GM21447 (cell line): ENCODE measurements around the gene DISC1.
"Not testable (repeated sequence)": the region's sequence is repeated elsewhere in the genome, so short reads cannot be mapped to it uniquely, and the experiment has no call there.

ENCODE experiments used
- ATAC-seq: cut with Tn5 transposase; IDR thresholded peaks from one replicate; pipeline ENCODE4 v1.9.1; 2021; ENCODE audit not compliant: unreplicated experiment

Gene DISC1

GRCh38 chr1:231724876-231725647 is 98.5 kb downstream of the DISC1 start:
- ATAC-seq = no peak

DNA sequence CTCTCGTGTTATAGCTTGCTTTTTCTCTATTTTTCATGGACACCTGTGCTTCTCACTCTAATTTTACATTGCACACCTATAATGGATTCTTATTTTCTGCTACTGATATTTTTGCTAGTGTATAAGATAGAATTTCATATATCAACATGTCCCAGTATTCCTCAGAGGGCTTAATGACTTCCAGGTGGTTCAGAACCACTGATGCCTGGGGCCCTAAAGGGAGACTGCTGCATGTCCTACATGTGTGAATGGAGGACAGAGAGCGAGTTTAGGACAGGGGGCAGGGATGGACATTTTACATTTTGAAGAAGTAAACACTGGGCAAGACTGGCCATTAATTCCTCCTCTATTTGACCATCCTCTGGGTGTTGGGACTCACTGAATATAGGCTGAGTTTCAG is 100.6 kb downstream of the DISC1 start:
- no peak for ATAC-seq

- not testable (repeated sequence) for ATAC-seq
Observed at GRCh38 chr1:231728987-231729386, 102.4 kb downstream of the DISC1 start.

GRCh38 chr1:231729544-231729943 is 103.0 kb downstream of the DISC1 start:
- no peak for ATAC-seq

DNA sequence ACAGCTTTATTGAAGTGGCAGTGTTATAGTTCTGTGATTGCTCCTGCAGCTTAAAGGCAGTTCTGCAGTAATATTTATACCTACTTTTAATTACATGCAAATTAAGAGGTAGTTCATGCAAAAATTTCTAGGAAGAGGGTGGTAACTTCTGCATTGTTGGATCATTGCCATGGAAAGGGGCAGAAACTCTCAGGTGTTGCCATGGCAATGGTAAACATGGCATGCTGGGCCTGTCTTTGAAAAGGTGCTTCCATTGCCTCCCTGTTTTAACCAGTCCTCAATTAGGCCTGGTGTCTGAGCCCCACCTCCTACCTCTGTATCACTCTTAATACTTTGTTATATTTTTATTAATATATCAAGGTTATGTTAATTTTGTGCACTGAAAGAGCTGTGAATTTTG is 104.7 kb downstream of the DISC1 start:
- ATAC-seq = no peak

- no peak for ATAC-seq
Observed at GRCh38 chr1:231733063-231733462, 106.5 kb downstream of the DISC1 start.

- no peak for ATAC-seq
Observed at GRCh38 chr1:231733672-231734071, 107.1 kb downstream of the DISC1 start.

DNA sequence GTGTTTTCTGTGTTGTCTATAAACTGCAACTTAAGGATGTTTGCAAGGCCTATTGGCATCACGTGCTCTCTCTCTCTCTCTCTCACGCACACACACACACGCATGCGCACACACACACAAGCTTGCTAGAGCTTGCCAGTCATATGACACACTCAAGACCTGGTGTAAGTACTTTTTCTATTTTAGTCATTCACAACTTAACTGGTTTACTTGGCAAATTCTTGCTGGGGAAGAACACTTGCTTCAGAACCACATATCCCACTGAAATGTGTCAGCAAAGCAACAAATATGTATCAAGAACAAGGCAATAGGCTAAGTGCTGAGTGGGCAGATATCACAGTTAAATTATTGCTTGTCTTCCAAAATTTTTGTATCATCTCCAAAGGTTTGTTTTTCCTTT is 107.8 kb downstream of the DISC1 start:
- no peak for ATAC-seq

DNA sequence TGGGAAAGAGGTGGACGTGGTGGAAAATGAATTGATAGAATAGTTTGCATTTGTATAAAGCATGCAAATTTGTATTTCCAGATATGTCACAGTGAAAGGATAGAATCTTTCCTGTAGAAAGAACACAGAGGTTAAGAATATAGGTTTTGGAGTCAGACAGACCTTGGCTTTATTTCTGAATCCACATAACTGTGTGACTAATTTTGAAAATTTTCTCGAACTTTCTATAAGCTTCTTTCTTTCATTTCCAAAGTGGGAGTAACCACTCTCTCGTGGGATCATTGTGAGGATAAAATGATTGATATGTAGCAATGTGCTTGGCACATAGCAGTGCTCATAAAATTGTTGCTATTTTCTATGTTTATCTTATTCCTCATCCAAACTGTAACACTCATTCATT is 108.8 kb downstream of the DISC1 start:
- ATAC-seq = no peak

DNA sequence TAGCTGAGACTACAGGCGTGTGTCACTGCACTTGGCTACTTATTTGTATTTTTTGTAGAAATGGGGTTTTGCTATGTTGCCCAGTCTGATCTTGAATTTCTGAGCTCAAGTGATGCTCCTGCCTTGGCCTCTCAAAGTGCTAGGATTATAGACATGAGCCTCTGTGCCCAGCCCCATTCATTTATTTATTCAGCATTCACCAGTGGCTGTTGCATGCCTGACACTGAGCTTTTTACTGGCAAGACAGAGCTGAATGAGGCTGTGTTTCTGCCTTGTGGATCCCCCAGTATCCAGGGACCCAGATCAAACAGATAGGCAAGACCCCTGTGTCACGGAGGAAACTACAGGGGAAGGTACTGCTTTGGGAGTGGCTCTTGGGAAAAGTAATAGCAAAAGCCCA is 109.4 kb downstream of the DISC1 start:
- no peak for ATAC-seq

- ATAC-seq = no peak
Observed at GRCh38 chr1:231736464-231736863, 109.9 kb downstream of the DISC1 start.

DNA sequence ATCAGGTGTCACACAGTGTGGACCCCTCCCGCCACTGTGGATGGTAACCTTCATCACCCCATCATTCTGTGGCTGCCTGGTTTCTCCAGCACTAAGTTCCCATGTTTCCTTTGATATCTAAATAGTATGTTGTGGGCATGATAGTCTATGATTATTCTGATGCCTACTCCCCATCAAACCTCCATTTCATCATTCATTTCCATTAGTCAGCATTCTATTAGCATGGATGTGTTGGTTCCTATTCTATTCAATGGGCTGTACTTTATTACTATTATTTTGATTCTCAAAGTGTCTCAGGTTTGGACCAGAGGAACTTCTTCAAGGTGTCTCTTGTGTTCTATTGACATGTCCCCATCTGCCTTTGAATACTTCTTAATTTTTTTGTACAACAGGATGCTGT is 112.0 kb downstream of the DISC1 start:
- ATAC-seq = no peak

GRCh38 chr1:231743966-231744365 is 117.4 kb downstream of the DISC1 start:
- ATAC-seq = no peak

DNA sequence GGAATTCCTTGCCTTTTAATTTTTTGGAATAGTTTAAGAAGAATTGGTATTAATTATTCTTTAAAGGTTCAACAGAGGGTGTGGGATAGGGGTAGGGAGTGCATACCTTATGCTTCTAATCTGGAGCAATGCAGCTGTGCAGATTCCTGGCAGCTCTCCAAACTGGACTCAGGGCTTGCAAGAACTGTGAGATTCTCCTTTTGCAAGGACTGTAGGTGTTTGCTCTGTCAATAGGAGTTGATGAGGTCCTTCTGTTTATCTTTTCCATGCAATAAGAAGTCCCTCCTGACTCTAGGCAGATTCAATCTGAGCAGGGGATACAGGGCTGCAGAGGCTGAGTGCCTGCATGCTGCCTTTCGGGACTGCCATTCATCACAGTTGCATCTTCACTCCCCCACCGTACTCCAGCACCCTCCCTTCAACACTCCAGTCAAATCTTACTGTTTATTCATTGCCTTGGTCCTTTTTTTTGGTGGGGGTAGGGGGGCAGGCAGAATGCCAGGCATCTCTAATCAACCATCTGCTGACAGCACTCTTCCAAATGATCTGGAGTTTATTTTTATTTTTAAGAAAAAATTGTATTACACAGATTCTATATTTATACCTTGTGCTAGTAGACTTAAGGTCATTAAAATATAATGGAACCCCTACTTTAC is 122.3 kb downstream of the DISC1 start:
- ATAC-seq = no peak

DNA sequence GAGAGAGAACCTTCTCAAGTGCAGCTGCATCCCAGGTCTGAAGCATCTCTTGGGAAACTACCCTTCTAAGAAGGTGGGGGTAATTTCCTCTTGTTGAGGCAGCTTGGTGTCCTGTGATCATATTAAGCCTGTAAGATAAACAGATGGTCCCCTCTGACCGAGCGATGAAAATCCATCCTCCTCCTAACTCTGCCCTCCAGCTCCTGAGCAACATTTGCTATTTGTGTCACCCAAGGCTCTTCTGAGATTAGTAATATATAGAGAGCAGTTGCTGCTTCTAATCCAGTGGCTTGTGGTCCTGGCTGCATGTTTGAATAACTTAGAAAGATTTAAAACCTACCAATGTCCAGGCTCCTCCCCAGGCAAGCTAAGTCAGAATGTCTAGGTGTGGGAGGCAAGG is 123.7 kb downstream of the DISC1 start:
- no peak for ATAC-seq

DNA sequence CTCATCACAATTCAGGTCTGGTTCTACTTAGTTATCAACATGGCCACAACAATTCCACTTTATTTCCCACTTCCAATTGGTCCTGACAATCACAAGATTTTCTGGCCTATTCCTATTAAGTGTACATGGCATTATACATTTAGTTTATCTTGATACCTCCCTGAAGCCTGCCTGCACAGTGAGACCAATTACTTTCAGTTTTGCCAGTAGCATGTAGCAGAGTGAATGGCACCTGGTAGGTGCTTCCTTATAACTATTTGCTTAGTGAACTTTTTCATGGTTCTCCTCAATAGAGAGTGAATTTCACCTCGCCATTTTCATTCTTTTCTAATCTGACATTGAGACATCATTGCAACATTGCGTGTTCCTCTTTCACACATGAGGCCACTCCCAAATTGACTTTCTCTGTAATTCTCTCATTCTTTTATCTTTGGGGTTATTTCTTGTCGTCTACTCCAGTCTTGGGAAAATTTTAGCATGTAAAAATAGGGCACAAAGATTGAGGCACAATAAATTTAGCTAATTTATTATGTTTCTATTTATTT is 124.3 kb downstream of the DISC1 start:
- ATAC-seq = no peak

- no peak for ATAC-seq
Observed at GRCh38 chr1:231751415-231751814, 124.8 kb downstream of the DISC1 start.

DNA sequence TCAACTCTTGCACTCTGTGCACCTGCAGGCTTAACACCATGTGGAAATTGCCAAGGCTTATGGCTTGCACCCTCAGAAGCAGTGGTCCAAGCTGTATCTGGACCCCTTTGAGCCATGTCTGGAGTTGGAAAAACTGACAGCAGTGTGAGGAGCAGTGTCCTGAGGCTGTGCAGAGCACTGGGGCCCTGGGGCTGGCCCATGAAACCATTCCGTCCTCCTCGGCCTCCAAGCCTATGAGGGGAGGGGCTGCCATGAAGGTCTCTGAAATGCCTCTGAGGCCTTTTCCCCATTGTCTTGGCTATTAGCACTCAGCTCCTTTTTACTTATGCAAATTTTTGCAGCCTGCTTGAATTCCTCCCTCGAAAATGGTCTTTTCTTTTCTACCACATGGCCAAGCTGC is 126.7 kb downstream of the DISC1 start:
- ATAC-seq = no peak

DNA sequence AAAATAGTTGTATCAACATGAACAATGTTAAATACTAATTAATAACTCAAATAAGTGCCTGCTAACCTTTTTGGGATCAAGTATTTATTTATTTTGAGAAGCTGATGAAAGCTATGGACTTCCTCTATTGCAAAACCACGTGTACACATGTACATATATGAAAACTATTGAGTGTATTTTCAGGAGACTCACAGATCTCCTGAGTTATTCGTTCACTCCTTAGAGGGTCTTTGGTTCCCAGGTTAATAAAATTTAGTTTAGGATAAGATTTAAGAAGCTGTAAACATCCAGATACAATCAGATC is 130.5 kb downstream of the DISC1 start:
- peak; percentile 31 for ATAC-seq

- no peak for ATAC-seq
Observed at GRCh38 chr1:231757759-231758158, 131.2 kb downstream of the DISC1 start.

GRCh38 chr1:231761252-231761651 is 134.7 kb downstream of the DISC1 start:
- no peak for ATAC-seq

- ATAC-seq = no peak
Observed at GRCh38 chr1:231761747-231762541, 135.4 kb downstream of the DISC1 start.
